Measurements from ENCODE around the gene EPC1.

GRCh38 chr10:32279795-32280194 is 67.2 kb downstream of the EPC1 start:
- no peak for TF ChIP-seq CTCF (IDR thresholded peaks at IDR 0.05; ENCODE audit: low read length)
- no peak for TF ChIP-seq EZH2phosphoT487 (IDR thresholded peaks at IDR 0.05; ENCODE audit: low read length)
